ENCODE data around the gene IFFO2.

The IFFO2 gene

DNA sequence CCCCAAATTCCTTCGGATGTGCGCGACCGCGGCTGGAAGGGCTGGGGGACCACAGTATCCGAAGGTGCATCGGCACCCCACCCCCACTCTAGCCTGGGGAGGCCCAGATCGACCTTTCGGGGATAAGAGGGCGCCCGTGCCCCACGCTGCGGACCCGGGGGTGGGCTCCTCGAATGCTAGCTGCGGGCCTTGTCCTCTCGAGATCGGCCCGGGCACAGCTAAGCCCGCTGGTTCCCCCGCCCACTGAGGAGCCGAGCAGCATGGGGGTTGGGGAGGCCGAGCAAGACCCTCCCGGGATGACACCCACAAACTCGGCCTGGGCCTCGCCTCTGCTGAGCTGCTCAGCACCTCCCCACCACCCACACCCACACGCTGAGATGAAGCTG is 653 bp upstream of the IFFO2 start:
- no peak overlapping the region for H3K27ac ChIP-seq (ENCODE audit: low read length)
- peak overlapping the region; percentile 78; the same call in 1 of the 2 replicates for H3K4me3 ChIP-seq (ENCODE audit: low read length)
- no peaks in the 10 kb centered on the region for H3K36me3 ChIP-seq (ENCODE audit: insufficient read depth, low read depth, low read length)
- peak overlapping the region; percentile 63; the same call in 1 of the 2 replicates for H3K9ac ChIP-seq (ENCODE audit: low read depth, low read length)
- H3K4me1 ChIP-seq (ENCODE audit: insufficient read depth, low read length): no peaks in the 10 kb centered on the region
- H3K9me3 ChIP-seq (ENCODE audit: insufficient read depth, low read depth, low read length): no peaks in the 10 kb centered on the region
- peaks cover 57% of the 10 kb centered on the region for H3K27me3 ChIP-seq (ENCODE audit: insufficient read depth, low read length)

DNA sequence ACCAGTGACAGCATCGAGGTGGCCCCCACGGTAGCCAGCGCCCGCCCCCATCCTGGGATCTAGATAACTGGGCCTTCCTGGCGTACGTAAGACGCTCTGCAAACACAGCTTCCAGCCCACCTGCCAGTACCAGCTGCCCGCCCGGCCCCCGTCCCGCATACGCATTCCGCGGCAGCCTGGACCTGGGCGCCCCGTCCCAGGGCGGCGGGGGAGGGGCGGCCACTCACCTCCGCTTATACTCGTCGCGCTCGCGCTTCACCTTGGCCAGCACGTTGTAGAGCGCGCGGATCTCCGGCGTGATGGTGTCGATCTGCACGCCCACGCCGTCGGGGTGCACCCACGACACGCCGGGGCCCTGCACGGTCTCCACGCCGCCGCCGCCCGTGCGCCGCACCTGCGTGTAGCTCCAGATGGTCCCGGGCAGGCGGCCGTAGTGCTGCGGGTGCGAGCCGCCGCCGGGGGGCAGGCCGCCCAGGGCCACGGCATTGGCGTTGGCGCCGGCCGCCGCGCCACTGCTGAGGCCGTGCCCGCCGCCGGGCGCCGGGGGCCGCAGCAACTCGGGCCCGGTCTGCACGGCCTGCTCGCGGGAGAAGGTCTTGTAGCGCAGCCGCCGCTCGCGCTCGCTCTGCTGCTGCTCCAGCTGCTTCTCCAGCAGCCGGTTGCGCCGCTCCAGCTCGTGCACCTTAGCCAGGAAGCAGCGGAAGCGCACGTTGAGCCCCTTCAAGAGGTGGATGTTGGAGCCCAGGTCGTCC is 859 bp downstream of the IFFO2 start:
- Histone ChIP-seq H3K4me1 (ENCODE audit: insufficient read depth, low read length) (no peaks in the 10 kb centered on the region), H3K36me3 (ENCODE audit: insufficient read depth, low read depth, low read length) (no peaks in the 10 kb centered on the region), H3K9me3 (ENCODE audit: insufficient read depth, low read depth, low read length) (no peaks in the 10 kb centered on the region), H3K4me3 (ENCODE audit: low read length) (peak overlapping the region; percentile 56), H3K27ac (ENCODE audit: low read length) (no peak overlapping the region), H3K9ac (ENCODE audit: low read depth, low read length) (peak overlapping the region; percentile 35; the same call in 1 of the 2 replicates), H3K27me3 (ENCODE audit: insufficient read depth, low read length) (peaks cover 57% of the 10 kb centered on the region)

DNA sequence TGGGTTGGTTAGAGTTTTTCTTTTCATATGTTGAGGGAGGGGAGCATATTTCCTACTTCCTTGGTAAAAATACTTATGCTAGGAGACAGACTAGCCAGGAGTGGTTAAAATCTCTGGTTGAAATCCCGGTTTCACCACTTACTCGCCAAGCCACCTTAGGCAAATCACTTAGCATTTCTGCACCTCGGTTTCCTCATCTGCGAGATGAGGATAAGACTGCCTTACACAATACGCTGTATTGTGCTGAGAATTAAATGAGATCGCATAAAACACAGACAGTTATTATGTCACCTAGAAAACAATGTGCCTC is 1.4 kb downstream of the IFFO2 start:
- Histone ChIP-seq H3K27me3 (ENCODE audit: insufficient read depth, low read length) (peaks cover 51% of the 10 kb centered on the region), H3K27ac (ENCODE audit: low read length) (no peak overlapping the region), H3K4me1 (ENCODE audit: insufficient read depth, low read length) (peaks cover 3% of the 10 kb centered on the region; the same call in 1 of the 2 replicates), H3K9me3 (ENCODE audit: insufficient read depth, low read depth, low read length) (no peaks in the 10 kb centered on the region), H3K4me3 (ENCODE audit: low read length) (peak overlapping the region; percentile 56), H3K36me3 (ENCODE audit: insufficient read depth, low read depth, low read length) (no peaks in the 10 kb centered on the region), H3K9ac (ENCODE audit: low read depth, low read length) (peak overlapping the region; percentile 35)

DNA sequence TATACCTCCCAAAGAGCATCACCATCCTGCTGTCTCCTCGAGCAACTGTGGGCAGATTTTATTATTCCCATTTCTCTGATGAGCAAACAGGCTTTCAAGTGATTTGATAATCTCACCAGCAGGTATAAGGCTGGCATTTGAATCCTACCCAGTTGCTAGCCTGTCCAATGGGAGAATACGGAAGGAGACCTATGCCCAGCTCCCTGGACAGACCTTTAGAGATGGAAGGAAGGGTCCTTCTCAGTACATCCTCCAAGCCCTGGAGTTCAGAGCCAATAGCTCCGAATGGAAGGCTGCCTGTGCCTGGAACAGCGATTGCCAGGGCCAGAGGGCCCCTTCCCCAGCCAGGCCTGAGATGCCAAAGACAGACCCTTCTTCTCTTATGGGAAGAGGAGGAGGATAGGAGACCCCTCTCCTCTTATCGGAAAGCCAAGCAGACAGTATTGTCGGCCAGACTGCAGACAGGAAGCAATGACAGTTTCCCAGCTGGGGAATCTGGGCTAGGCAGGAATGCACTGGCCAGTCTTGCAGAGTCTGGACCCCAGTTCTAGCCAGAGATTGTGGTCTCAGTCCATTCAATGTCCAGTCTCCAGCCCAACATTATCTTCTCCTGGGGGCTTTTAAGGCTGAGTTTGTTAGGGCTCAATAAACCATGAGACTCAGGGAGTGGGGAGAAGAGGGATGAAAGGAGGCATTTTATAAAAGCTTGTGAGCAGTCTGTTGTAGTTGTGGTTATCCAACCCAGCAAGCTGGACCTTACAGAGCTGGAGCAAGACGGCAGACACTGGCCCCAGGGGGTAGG is 2.0 kb downstream of the IFFO2 start:
- H3K9ac ChIP-seq (ENCODE audit: low read depth, low read length): peak overlapping the region; percentile 35; the same call in 1 of the 2 replicates
- H3K27me3 ChIP-seq (ENCODE audit: insufficient read depth, low read length): peaks cover 46% of the 10 kb centered on the region
- no peaks in the 10 kb centered on the region for H3K36me3 ChIP-seq (ENCODE audit: insufficient read depth, low read depth, low read length)
- no peaks in the 10 kb centered on the region for H3K9me3 ChIP-seq (ENCODE audit: insufficient read depth, low read depth, low read length)
- H3K4me1 ChIP-seq (ENCODE audit: insufficient read depth, low read length): peaks cover 9% of the 10 kb centered on the region
- peak overlapping the region; percentile 56 for H3K4me3 ChIP-seq (ENCODE audit: low read length)
- H3K27ac ChIP-seq (ENCODE audit: low read length): no peak overlapping the region

DNA sequence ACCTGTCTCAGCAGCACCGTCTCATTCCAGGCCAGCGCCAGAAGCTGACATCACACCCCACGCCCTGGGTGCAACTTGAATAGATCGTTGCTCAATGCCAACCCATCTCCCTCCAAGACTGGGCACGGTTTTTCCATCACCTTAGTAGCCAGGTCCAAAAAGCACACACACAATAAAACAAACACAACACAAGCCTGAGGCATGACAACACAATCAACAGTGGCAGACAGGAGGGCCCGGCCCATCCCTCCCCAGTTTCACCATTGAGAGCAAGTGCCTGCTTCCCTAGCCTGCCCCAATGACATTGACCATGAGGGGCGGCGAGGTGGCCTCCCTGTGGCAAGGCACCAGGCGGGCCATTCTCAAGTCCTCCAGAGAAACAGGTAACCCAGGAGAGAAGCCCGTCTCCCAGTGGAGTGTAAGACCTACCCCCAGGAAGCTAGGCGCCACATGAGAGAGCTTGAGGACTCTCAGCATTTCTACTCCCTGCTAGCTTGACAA is 2.7 kb downstream of the IFFO2 start:
- Histone ChIP-seq H3K27me3 (ENCODE audit: insufficient read depth, low read length) (peaks cover 39% of the 10 kb centered on the region), H3K36me3 (ENCODE audit: insufficient read depth, low read depth, low read length) (no peaks in the 10 kb centered on the region), H3K9me3 (ENCODE audit: insufficient read depth, low read depth, low read length) (no peaks in the 10 kb centered on the region), H3K27ac (ENCODE audit: low read length) (no peak overlapping the region), H3K4me3 (ENCODE audit: low read length) (no peak overlapping the region), H3K4me1 (ENCODE audit: insufficient read depth, low read length) (peaks cover 12% of the 10 kb centered on the region), H3K9ac (ENCODE audit: low read depth, low read length) (no peak overlapping the region)

DNA sequence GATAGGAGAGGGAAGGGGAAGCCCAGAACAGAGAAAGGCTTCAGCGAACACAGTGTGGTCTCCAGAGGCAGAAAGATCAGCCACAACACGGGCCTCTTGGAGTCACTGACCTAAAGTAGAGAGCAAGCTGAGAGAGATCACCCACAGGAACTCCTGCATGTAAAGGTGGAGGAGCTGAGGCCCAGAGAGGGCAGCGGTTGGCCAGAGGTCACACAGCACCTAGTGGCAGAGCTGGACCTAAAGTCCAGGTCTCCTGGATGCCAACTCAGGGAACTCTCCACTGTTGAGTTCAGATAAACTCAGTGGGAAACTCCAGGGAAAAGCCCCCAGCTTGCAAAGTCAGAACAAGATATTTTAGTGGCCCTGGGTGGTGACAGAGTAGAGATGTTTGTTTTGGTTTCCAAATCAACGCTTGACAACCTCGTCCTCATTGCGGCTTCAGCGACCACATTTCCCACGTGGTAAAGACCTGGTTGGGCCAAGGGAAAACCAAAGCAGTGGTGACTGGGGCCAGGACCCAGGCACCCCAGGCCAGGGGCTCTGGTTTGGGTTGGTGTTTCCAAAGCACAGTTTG is 4.6 kb downstream of the IFFO2 start:
- no peaks in the 10 kb centered on the region for H3K36me3 ChIP-seq (ENCODE audit: insufficient read depth, low read depth, low read length)
- H3K4me1 ChIP-seq (ENCODE audit: insufficient read depth, low read length): peaks cover 14% of the 10 kb centered on the region
- no peaks in the 10 kb centered on the region for H3K9me3 ChIP-seq (ENCODE audit: insufficient read depth, low read depth, low read length)
- H3K27ac ChIP-seq (ENCODE audit: low read length): no peak overlapping the region
- no peak overlapping the region for H3K9ac ChIP-seq (ENCODE audit: low read depth, low read length)
- no peak overlapping the region for H3K4me3 ChIP-seq (ENCODE audit: low read length)
- peaks cover 21% of the 10 kb centered on the region for H3K27me3 ChIP-seq (ENCODE audit: insufficient read depth, low read length)

DNA sequence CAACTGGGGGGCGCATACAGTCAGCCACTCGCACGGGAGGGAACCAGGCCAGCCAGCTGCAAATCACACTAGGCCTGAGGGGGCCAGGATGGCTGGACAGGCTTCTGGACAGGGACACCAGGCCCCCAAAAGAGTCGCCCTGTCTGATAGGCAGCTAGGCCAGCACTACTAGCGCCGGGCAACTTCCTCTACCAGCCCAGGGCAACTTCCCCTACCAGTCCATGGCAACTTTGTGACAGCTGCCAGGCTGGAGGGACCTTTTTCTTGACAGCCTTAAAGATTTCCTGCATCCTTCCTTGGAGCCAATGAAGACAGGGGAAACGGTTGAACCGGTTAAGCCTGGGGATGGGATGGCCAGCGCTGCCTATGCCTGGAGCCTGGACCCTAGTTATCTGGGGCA is 5.1 kb downstream of the IFFO2 start:
- Histone ChIP-seq H3K36me3 (ENCODE audit: insufficient read depth, low read depth, low read length) (no peaks in the 10 kb centered on the region), H3K27me3 (ENCODE audit: insufficient read depth, low read length) (peaks cover 21% of the 10 kb centered on the region), H3K27ac (ENCODE audit: low read length) (no peak overlapping the region), H3K9ac (ENCODE audit: low read depth, low read length) (no peak overlapping the region), H3K4me1 (ENCODE audit: insufficient read depth, low read length) (peaks cover 14% of the 10 kb centered on the region), H3K9me3 (ENCODE audit: insufficient read depth, low read depth, low read length) (no peaks in the 10 kb centered on the region), H3K4me3 (ENCODE audit: low read length) (no peak overlapping the region)

DNA sequence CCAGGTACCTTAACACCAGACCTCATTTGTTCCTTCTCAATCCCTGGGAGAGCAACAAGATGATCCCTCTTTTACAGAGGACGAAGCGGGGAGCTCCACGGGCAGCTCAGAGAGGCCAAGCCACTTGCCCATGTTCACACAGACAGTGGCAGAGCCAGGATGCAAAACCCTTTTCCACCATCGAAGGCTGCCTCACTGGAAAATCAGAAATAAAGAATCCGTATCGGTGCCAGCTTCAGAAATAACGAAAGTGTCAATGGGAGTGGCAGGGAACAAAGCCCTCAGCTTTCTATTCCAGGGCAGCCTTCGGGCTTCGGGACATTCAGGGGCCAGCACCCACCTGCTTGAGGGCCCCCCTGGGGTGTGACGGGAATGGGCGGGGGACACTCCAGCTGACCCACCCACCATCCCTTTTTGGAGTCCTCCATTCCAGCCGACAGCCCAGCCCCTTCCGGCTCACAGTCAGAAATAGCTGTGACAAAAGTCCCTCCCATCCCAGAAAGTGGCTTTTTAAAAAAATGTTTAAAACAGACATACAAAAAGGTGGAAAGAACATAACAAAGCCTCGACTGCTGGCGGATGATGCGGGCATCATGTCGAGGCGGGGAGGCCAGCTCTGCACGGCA is 6.0 kb downstream of the IFFO2 start:
- H3K9ac ChIP-seq (ENCODE audit: low read depth, low read length): peak overlapping the region; percentile 49; the same call in 1 of the 2 replicates
- H3K27ac ChIP-seq (ENCODE audit: low read length): no peak overlapping the region
- no peaks in the 10 kb centered on the region for H3K9me3 ChIP-seq (ENCODE audit: insufficient read depth, low read depth, low read length)
- H3K4me1 ChIP-seq (ENCODE audit: insufficient read depth, low read length): peaks cover 14% of the 10 kb centered on the region
- H3K27me3 ChIP-seq (ENCODE audit: insufficient read depth, low read length): peaks cover 20% of the 10 kb centered on the region
- no peak overlapping the region for H3K4me3 ChIP-seq (ENCODE audit: low read length)
- no peaks in the 10 kb centered on the region for H3K36me3 ChIP-seq (ENCODE audit: insufficient read depth, low read depth, low read length)

DNA sequence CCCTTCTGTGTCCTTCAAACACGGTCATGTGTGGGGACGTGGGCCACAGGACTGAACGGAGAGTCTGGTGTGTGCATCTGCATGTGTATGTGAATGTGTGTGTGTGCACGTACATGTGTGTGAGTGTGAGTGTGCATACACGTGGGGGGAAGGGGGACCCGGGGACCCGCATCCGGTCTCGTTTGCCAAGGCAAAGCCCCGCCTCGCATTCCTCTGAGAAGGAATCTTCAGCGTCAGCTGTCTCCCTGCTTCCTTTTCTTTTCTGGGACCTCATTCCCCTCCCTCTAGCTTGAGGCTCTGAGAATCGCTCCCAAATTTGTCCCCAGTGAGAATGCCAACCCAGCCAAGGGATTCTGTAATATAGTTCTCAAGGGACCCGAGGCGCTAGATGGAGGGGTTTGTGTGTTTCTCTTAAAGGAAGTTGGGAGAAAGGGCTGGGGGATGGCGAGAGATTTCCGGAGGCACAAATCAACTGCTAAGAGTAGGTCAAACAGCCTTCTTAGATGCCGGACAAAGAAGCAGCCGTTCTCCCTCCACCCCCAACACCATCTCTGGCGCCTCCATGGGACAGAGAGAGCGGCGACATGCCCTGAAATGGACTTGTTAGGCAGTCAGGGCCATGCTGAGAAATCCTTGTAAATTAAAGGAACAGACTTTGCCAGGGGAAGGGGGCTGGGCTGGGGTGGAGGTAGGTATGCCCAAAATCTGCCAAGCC is 6.6 kb downstream of the IFFO2 start:
- Histone ChIP-seq H3K27ac (ENCODE audit: low read length) (peak overlapping the region; percentile 13), H3K4me1 (ENCODE audit: insufficient read depth, low read length) (peaks cover 18% of the 10 kb centered on the region), H3K9me3 (ENCODE audit: insufficient read depth, low read depth, low read length) (no peaks in the 10 kb centered on the region), H3K9ac (ENCODE audit: low read depth, low read length) (peak overlapping the region; percentile 49; the same call in 1 of the 2 replicates), H3K4me3 (ENCODE audit: low read length) (peak overlapping the region; percentile 14; the same call in 1 of the 2 replicates), H3K27me3 (ENCODE audit: insufficient read depth, low read length) (peaks cover 13% of the 10 kb centered on the region), H3K36me3 (ENCODE audit: insufficient read depth, low read depth, low read length) (no peaks in the 10 kb centered on the region)

DNA sequence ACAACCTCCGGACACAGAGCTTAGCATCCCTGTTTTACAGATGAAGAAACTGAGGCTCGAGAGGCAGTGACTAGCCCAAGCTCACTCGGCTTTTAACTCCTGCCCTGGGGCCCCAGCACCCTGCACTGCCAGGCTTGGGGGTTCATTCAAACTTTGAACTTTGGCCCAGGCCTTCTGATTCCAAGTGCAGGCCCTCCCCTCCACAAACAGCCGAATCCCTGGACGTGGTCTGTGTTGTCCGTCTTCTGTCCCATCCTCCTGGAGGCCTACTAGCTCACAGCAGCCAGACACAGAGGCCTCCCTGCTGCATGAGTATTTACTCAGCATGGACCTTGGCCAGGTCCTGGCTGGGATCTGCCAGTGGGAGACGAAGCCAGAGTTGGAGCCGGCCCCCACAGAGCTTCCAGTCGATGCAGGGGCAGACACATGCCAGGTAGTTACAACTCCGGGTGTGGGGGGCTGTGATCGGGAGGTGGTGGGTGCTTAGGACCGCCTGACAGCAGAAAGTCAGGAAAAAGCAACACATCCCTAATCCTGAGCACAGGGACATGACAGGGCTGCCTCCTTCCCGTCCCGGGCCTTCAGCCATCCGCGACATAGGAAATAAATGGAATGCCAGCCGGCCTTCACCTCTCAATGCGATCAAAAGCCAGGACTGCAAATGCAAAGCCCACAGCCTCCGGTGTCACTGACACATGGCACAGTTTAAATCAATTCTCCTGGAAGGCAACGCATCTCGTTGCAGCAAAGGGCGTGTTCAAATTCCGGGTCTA is 7.4 kb downstream of the IFFO2 start:
- H3K4me1 ChIP-seq (ENCODE audit: insufficient read depth, low read length): peaks cover 18% of the 10 kb centered on the region
- no peaks in the 10 kb centered on the region for H3K36me3 ChIP-seq (ENCODE audit: insufficient read depth, low read depth, low read length)
- H3K9me3 ChIP-seq (ENCODE audit: insufficient read depth, low read depth, low read length): no peaks in the 10 kb centered on the region
- H3K27me3 ChIP-seq (ENCODE audit: insufficient read depth, low read length): peaks cover 6% of the 10 kb centered on the region; the same call in 1 of the 2 replicates
- H3K4me3 ChIP-seq (ENCODE audit: low read length): peak overlapping the region; percentile 14; the same call in 1 of the 2 replicates
- H3K27ac ChIP-seq (ENCODE audit: low read length): peak overlapping the region; percentile 13
- peak overlapping the region; percentile 49; the same call in 1 of the 2 replicates for H3K9ac ChIP-seq (ENCODE audit: low read depth, low read length)

All from iPS-20b (cell line).